SK-N-SH (cell line): Measurements from ENCODE around the gene FAM181A. TPM values are rescaled to one million over a fixed set of nuclear protein-coding genes. Genes with fewer than 3 reads are reported as not detected.

Source experiments
- CTCF ChIA-PET: fragments of 300-600, 350-600 bp; formaldehyde crosslinking; extraction: SDS; loops from one replicate; lab custom pipeline; 2021; lab: Yijun Ruan, JAX
- POLR2A ChIA-PET: fragments of 350-600 bp; sonication (Branson Sonifier 250); formaldehyde crosslinking; extraction: SDS; loops from one replicate; lab custom pipeline; 2020; ENCODE audit warnings: antibody characterized with exemption, inconsistent platforms; lab: Yijun Ruan, JAX
- DNase-seq: peaks from one replicate; pipeline ENCODE4 v3.0.0; 2012
- H2AFZ ChIP-seq: fragments of 200-600 bp; sonication (generic); 2 replicates; pipeline ENCODE4 v1.8.1; 2016; ENCODE audit warnings: antibody characterized with exemption, mild to moderate bottlenecking, low read depth
- H3F3A ChIP-seq: fragments of 200-600 bp; sonication (generic); replicated peaks from 2 replicates; pipeline ENCODE3; 2016; ENCODE audit warnings: antibody characterized with exemption, mild to moderate bottlenecking; ENCODE audit not compliant: insufficient read depth
- H3K27ac ChIP-seq, 2 experiments: fragments of 200-500 bp in 1 of 2; fragments of 200-600 bp in 1 of 2; sonication (Bioruptor generic) in 1 of 2; sonication (generic), shearing (Covaris generic) in 1 of 2; 2 replicates each; pipeline versions ENCODE4 v1.5.1 to v1.6.1; 2014 to 2016; ENCODE audit warnings: low read depth in 2 of 2, inconsistent platforms in 1 of 2, low read length in 1 of 2, mild to moderate bottlenecking in 1 of 2, mixed read lengths in 1 of 2
- H3K27me3 ChIP-seq: fragments of 200-600 bp; sonication (generic), shearing (Covaris generic); 2 replicates; pipeline ENCODE4 v1.6.1; 2016; ENCODE audit warnings: mixed run types; ENCODE audit not compliant: insufficient read depth
- H3K36me3 ChIP-seq, 2 experiments: fragments of 200-500 bp in 1 of 2; fragments of 200-600 bp in 1 of 2; sonication (Bioruptor generic) in 1 of 2; sonication (generic) in 1 of 2; replicated peaks in 1 of 2; 2 replicates each; pipeline versions ENCODE3 to v1.5.1; 2014 to 2016; ENCODE audit warnings: low read length in 1 of 2, mild to moderate bottlenecking in 1 of 2; ENCODE audit not compliant: insufficient read depth in 2 of 2, control insufficient read depth in 1 of 2
- H3K4me1 ChIP-seq, 2 experiments: fragments of 200-500 bp in 1 of 2; fragments of 200-600 bp in 1 of 2; sonication (Bioruptor generic) in 1 of 2; sonication (generic), shearing (Covaris generic) in 1 of 2; 2 replicates each; pipeline versions ENCODE4 v1.5.1 to v1.6.1; 2014 to 2016; ENCODE audit warnings: low read depth in 1 of 2, low read length in 1 of 2, mixed run types in 1 of 2; ENCODE audit not compliant: insufficient read depth in 2 of 2, control insufficient read depth in 1 of 2
- H3K4me2 ChIP-seq: fragments of 200-600 bp; sonication (generic), shearing (Covaris generic); 2 replicates; pipeline ENCODE4 v1.6.1; 2017; ENCODE audit warnings: mixed run types
- H3K4me3 ChIP-seq, 2 experiments: fragments of 200-500 bp in 1 of 2; fragments of 200-600 bp in 1 of 2; sonication (Bioruptor generic) in 1 of 2; sonication (generic), shearing (Covaris generic) in 1 of 2; 2 replicates each; pipeline versions ENCODE4 v1.5.1 to v1.8.1; 2014 to 2016; ENCODE audit warnings: low read depth in 2 of 2, inconsistent platforms in 1 of 2, low read length in 1 of 2, mild to moderate bottlenecking in 1 of 2, mixed read lengths in 1 of 2, moderate library complexity in 1 of 2
- H3K79me2 ChIP-seq: fragments of 200-600 bp; sonication (generic); 2 replicates; pipeline ENCODE4 v1.8.1; 2017; ENCODE audit warnings: mild to moderate bottlenecking; ENCODE audit not compliant: insufficient read depth
- H3K9ac ChIP-seq: fragments of 200-600 bp; sonication (generic); 2 replicates; pipeline ENCODE4 v1.6.1; 2017; ENCODE audit warnings: mixed run types
- H3K9me2 ChIP-seq: fragments of 200-600 bp; sonication (generic); 2 replicates; pipeline ENCODE4 v1.6.1; 2017; ENCODE audit warnings: mixed run types
- H3K9me3 ChIP-seq: fragments of 200-600 bp; sonication (generic); 2 replicates; pipeline ENCODE4 v1.6.1; 2017; ENCODE audit warnings: mixed run types, mild to moderate bottlenecking, moderate library complexity
- H4K20me1 ChIP-seq: fragments of 200-600 bp; sonication (generic); 2 replicates; pipeline ENCODE4 v1.6.1; 2017; ENCODE audit warnings: mild to moderate bottlenecking, mixed run types; ENCODE audit not compliant: insufficient read depth
- CTCF ChIP-seq: fragments of 200-600 bp; sonication (generic); IDR thresholded peaks from 2 replicates; pipeline ENCODE4 v1.6.1; 2017; ENCODE audit warnings: antibody characterized with exemption, mild to moderate bottlenecking, moderate library complexity
- GATA2 ChIP-seq: sonication (generic); formaldehyde crosslinking; IDR thresholded peaks from 2 replicates; pipeline ENCODE4 v1.5.0; 2020; ENCODE audit warnings: mild to moderate bottlenecking, missing genetic modification reagents
- JUND ChIP-seq: IDR thresholded peaks from 2 replicates; pipeline ENCODE4 v1.4.0; 2012
- MEF2A ChIP-seq: IDR thresholded peaks from 2 replicates; pipeline ENCODE4 v1.4.0; 2012; ENCODE audit warnings: low read depth, borderline replicate concordance
- MXI1 ChIP-seq: IDR thresholded peaks from 2 replicates; pipeline ENCODE4 v1.6.1; 2012; ENCODE audit warnings: mild to moderate bottlenecking, low read depth, low read length, improper control_type of control experiment
- NFIC ChIP-seq: IDR thresholded peaks from 2 replicates; pipeline ENCODE4 v1.4.0; 2012; ENCODE audit warnings: borderline replicate concordance
- NRF1 ChIP-seq: IDR thresholded peaks from 2 replicates; pipeline ENCODE4 v1.6.1; 2012; ENCODE audit warnings: low read depth, mild to moderate bottlenecking, low read length
- PBX3 ChIP-seq: IDR thresholded peaks from 2 replicates; pipeline ENCODE4; 2012
- RAD21 ChIP-seq: IDR thresholded peaks from 2 replicates; pipeline ENCODE4 v1.6.1; 2012; ENCODE audit warnings: mild to moderate bottlenecking, low read length
- REST ChIP-seq: IDR thresholded peaks from 2 replicates; pipeline ENCODE4 v1.6.1; 2012; ENCODE audit warnings: mild to moderate bottlenecking, low read depth, low read length, moderate library complexity
- RFX5 ChIP-seq: IDR thresholded peaks from 2 replicates; pipeline ENCODE4 v1.6.1; 2012; ENCODE audit warnings: mild to moderate bottlenecking, improper control_type of control experiment, low read length
- RXRA ChIP-seq: IDR thresholded peaks from 2 replicates; pipeline ENCODE4 v1.4.0; 2012; ENCODE audit warnings: low read depth, mild to moderate bottlenecking, borderline replicate concordance
- TCF12 ChIP-seq: IDR thresholded peaks from 2 replicates; pipeline ENCODE4 v1.4.0; 2012
- YY1 ChIP-seq: IDR thresholded peaks from 2 replicates; pipeline ENCODE4 v1.4.0; 2012; ENCODE audit warnings: low read depth, mild to moderate bottlenecking
- WGBS: methylation state at CpG from one replicate; pipeline ENCODE4 v1.1.6; 2017; ENCODE audit warnings: low lambda C conversion rate; 5-methylcytosine and 5-hydroxymethylcytosine counted together
- polyA plus RNA-seq, 3 experiments: library from polyadenylated mRNA; depleted of rRNA; stranded (reverse); fragments of >200 nt; gene quantifications; 2 replicates each; pipeline ENCODE4 v1.2.3, GENCODE V29; 2012
- TF ChIP-seq, protein P1 (sequence below): IDR thresholded peaks from 2 replicates; pipeline ENCODE4 v1.4.0; 2012; ENCODE audit warnings: low read depth

Gene FAM181A
- polyA plus RNA-seq, 1 of the 3 experiments (the other 2 are of a cell fraction) = not detected

DNA sequence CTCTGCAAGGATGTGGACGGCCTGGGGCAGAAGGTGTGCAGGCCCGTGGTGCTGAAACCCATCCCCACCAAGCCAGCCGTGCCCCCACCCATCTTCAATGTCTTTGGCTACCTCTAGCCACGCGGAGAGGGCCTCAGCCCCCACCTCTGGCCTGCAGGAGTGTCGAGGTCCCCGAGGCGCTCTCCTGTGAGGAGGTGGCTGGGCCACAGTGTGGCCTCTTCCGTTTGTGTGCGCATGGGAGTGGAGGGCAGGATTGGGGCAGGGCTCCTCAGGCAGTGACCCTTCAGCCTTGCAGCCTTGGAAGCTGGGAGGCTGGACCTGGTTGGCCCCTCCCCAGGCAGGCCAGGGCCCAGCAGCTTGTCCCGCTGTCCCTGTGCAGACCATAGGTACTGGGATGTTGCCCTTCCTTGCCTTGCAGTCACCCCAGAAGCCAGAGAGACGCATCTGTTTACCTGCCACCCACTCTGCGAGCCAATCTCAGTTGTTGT lies 1.9 kb downstream of the FAM181A start:
- Histone ChIP-seq H3K9me3 (no peaks in the 10 kb centered on the region), H3K36me3 (no peaks in the 10 kb centered on the region), H3K4me3 (no peak overlapping the region), H3K4me1 (no peaks in the 10 kb centered on the region), H3K4me2 (no peak overlapping the region), H3K9ac (no peak overlapping the region), H3K9me2 (no peaks in the 10 kb centered on the region), H3K79me2 (no peaks in the 10 kb centered on the region), H3K27ac (no peak overlapping the region), H2AFZ (no peak overlapping the region), H3K27me3 (no peaks in the 10 kb centered on the region), H4K20me1 (no peaks in the 10 kb centered on the region), H3F3A (no peaks in the 10 kb centered on the region)
- 80% methylated on average over 2 of the region's 13 CpGs for WGBS
- POLR2A ChIA-PET = no interaction called here
- TF ChIP-seq TCF12 (no peak), RXRA (no peak), YY1 (no peak), REST (no peak), NRF1 (no peak)
- no peak for DNase-seq
- CTCF ChIA-PET = interaction anchor here (1.1 to 1.4 kb wide), 3 partner anchors 10 to 275 kb away, joined by 4 to 5 read pairs (median 4); partner anchors contain the start of gene IFI27L2

GRCh38 chr14:93929657-93930056 lies 2.5 kb downstream of the FAM181A start:
- Histone ChIP-seq H3K4me3 (no peak overlapping the region), H3K9me3 (no peaks in the 10 kb centered on the region), H3K79me2 (no peaks in the 10 kb centered on the region), H3K9ac (no peak overlapping the region), H4K20me1 (no peaks in the 10 kb centered on the region), H3K9me2 (no peaks in the 10 kb centered on the region), H2AFZ (no peak overlapping the region), H3K4me1 (no peaks in the 10 kb centered on the region), H3K27me3 (0 out of 2 replicates have a peak, but pooled peaks cover 3% of the 10 kb centered on the region), H3F3A (no peaks in the 10 kb centered on the region), H3K4me2 (no peak overlapping the region), H3K27ac (no peak overlapping the region), H3K36me3 (no peaks in the 10 kb centered on the region)
- DNase-seq = no peak
- POLR2A ChIA-PET = no interaction called here
- CTCF ChIA-PET = interaction anchor here (1.1 to 2.2 kb wide), 3 partner anchors 10 to 200 kb away, joined by 4 to 22 read pairs (median 6); partner anchors contain the start of gene IFI27L2
- 70% methylated on average over 9 of the region's 11 CpGs for WGBS
- TF ChIP-seq RAD21 (no peak), PBX3 (no peak), MXI1 (no peak), MEF2A (no peak), RFX5 (no peak), CTCF (no peak), NFIC (no peak), JUND (no peak), GATA2 (CRISPR knock-in tag) (no peak)
- TF ChIP-seq, protein P1, sequence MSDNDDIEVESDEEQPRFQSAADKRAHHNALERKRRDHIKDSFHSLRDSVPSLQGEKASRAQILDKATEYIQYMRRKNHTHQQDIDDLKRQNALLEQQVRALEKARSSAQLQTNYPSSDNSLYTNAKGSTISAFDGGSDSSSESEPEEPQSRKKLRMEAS = no peak
